K562 (cell line): ENCODE measurements around the gene LBHD2. TPM values are rescaled to one million over a fixed set of nuclear protein-coding genes. Genes with fewer than 3 reads are reported as not detected.

ENCODE experiments used
- ATAC-seq: fragments of 200-7000 bp; cut with Tn5 transposase; 3 replicates; pipeline ENCODE4 v1.9.1; 2020; ENCODE audit warnings: moderate library complexity
- BruUV-seq: library from RNA; stranded (reverse); fragments of 400-500 nt; replicated peaks from 2 replicates; lab custom pipeline; 2021; lab: Mats Ljungman, UMichigan
- CTCF ChIA-PET: fragments of 300-600 bp; formaldehyde crosslinking; extraction: SDS; loops from one replicate; lab custom pipeline; 2021; ENCODE audit warnings: low intra/inter-chr PET ratio; lab: Yijun Ruan, JAX
- POLR2A ChIA-PET: fragments of 300-600, 350-650 bp; sonication (Branson Sonifier 250); formaldehyde crosslinking; extraction: SDS; loops from one replicate; lab custom pipeline; 2021; ENCODE audit warnings: antibody characterized with exemption, inconsistent platforms; lab: Yijun Ruan, JAX
- DNase-seq, 4 experiments: peaks; one replicate each; pipeline versions ENCODE4 v3.0.0 to v3.0.0-alpha.2; 2011 to 2018; ENCODE audit warnings: low spot score in 3 of 4, mixed read lengths in 3 of 4; ENCODE audit errors: extremely low read depth in 1 of 4
- FAIRE-seq: peaks from 2 replicates; lab custom pipeline; 2011; peaks lifted over from hg19 to GRCh38; lab: Jason Lieb, UNC
- H2AFZ ChIP-seq: 2 replicates; pipeline ENCODE4 v1.6.0; 2011; ENCODE audit warnings: low read depth, low read length, control low read depth, inconsistent platforms
- H3K27ac ChIP-seq: fragments of 200-600 bp; 3 replicates; pipeline ENCODE4 v1.8.0; 2011; ENCODE audit warnings: low read depth, mild to moderate bottlenecking, control low read depth, inconsistent platforms, low read length, moderate library complexity, mixed read lengths; ENCODE audit errors: extremely low read depth
- H3K27me3 ChIP-seq, 2 experiments: fragments of 300-600 bp in 1 of 2; 2 replicates in 1 of 2; 3 replicates in 1 of 2; pipeline versions ENCODE4 v1.6.0 to v1.8.0; 2011; ENCODE audit warnings: inconsistent platforms in 2 of 2, low read length in 2 of 2, mild to moderate bottlenecking in 1 of 2, mixed read lengths in 1 of 2, moderate library complexity in 1 of 2; ENCODE audit not compliant: control insufficient read depth in 2 of 2, insufficient read depth in 2 of 2
- H3K36me3 ChIP-seq: fragments of 300-600 bp; 3 replicates; pipeline ENCODE4 v1.8.0; 2011; ENCODE audit warnings: mild to moderate bottlenecking, low read length, inconsistent platforms; ENCODE audit not compliant: control insufficient read depth, insufficient read depth
- H3K4me1 ChIP-seq, 2 experiments: fragments of 200-600 bp in 1 of 2; replicated peaks in 1 of 2; 2 replicates in 1 of 2; 3 replicates in 1 of 2; pipeline versions ENCODE4 v1.5.1 to v1.8.0; 2011; ENCODE audit warnings: inconsistent platforms in 2 of 2, low read length in 2 of 2, mild to moderate bottlenecking in 1 of 2, mixed read lengths in 1 of 2, moderate library complexity in 1 of 2; ENCODE audit not compliant: control insufficient read depth in 2 of 2, insufficient read depth in 2 of 2
- H3K4me2 ChIP-seq: 2 replicates; pipeline ENCODE4 v1.6.1; 2011; ENCODE audit warnings: low read length, control low read depth, inconsistent platforms, mixed read lengths; ENCODE audit not compliant: insufficient read depth
- H3K4me3 ChIP-seq: fragments of 200-600 bp; sonication (generic), shearing (Covaris generic); 2 replicates; pipeline ENCODE4 v1.5.1; 2016; ENCODE audit warnings: control low read depth, inconsistent platforms
- H3K79me2 ChIP-seq: fragments of 200-600 bp; 3 replicates; pipeline ENCODE4 v1.8.0; 2011; ENCODE audit warnings: low read length, inconsistent platforms; ENCODE audit not compliant: control insufficient read depth, insufficient read depth
- H3K9ac ChIP-seq, 2 experiments: 2 replicates each; pipeline versions ENCODE4 v1.6.0 to v1.6.1; 2011; ENCODE audit warnings: low read depth in 2 of 2, low read length in 2 of 2, control low read depth in 1 of 2, inconsistent platforms in 1 of 2, mild to moderate bottlenecking in 1 of 2, mixed read lengths in 1 of 2; ENCODE audit not compliant: insufficient read depth in 1 of 2
- H3K9me1 ChIP-seq: one replicate; pipeline ENCODE4 v1.6.0; 2011; ENCODE audit warnings: inconsistent platforms, mild to moderate bottlenecking, low read length, moderate library complexity; ENCODE audit not compliant: control insufficient read depth, insufficient read depth
- H3K9me3 ChIP-seq: replicated peaks from 2 replicates; pipeline ENCODE4 v1.5.1; 2011; ENCODE audit warnings: low read depth, low read length, inconsistent platforms; ENCODE audit not compliant: control insufficient read depth, insufficient read depth
- H4K20me1 ChIP-seq: replicated peaks from 2 replicates; pipeline ENCODE4 v1.6.1; 2011; ENCODE audit warnings: low read length, inconsistent platforms, mixed read lengths; ENCODE audit not compliant: control insufficient read depth, insufficient read depth
- NFIC ChIP-seq: fragments of 450-650 bp; IDR thresholded peaks from 2 replicates; pipeline ENCODE4 v1.6.1; 2017; ENCODE audit warnings: mild to moderate bottlenecking, inconsistent platforms
- PYGO2 ChIP-seq: fragments of 450-650 bp; IDR thresholded peaks from 2 replicates; pipeline ENCODE4 v1.6.1; 2016; ENCODE audit warnings: mild to moderate bottlenecking, missing genetic modification characterization, moderate library complexity, missing compliant biosample characterization
- ZBTB33 ChIP-seq: sonication (generic); formaldehyde crosslinking; IDR thresholded peaks from 2 replicates; pipeline ENCODE4 v1.8.1; 2023; ENCODE audit warnings: mild to moderate bottlenecking, missing genetic modification reagents
- WGBS: fragments of 100-300 bp; shearing (Covaris generic); methylation state at CpG from one replicate; pipeline ENCODE4 v1.1.6; 2016; ENCODE audit warnings: low coverage, mixed read lengths; ENCODE audit not compliant: insufficient coverage; ENCODE audit errors: missing lambda C conversion rate; 5-methylcytosine and 5-hydroxymethylcytosine counted together
- in situ Hi-C: fragments of 300-500 bp; cut with MboI; formaldehyde crosslinking; loops from 4 replicates; pipeline ENCODE4 v1.15.0; 2018; ENCODE audit warnings: inconsistent platforms, mixed read lengths
- intact Hi-C: fragments of 100-400 bp; cut with micrococcal nuclease; formaldehyde crosslinking; loops from 2 replicates; pipeline ENCODE4 v1.14.2; 2022
- polyA plus RNA-seq, 8 experiments: library from polyadenylated mRNA; depleted of rRNA in 4 of 8; stranded (reverse) in 5 of 8; unstranded in 3 of 8; fragments of >200 nt; fragmentation: Nextera tagmentation in 2 of 8; fragmentation: Illumina TruSeq in 1 of 8; extraction: Ambion mirVana in 2 of 8; extraction: Trizol in 1 of 8; gene quantifications; 2 replicates each; pipeline versions ENCODE4 v1.2.1 to v1.2.3, GENCODE V29; 2011 to 2014; ENCODE audit warnings: inconsistent platforms in 1 of 8, missing spikeins in 1 of 8
- total RNA-seq, 7 experiments: library from RNA; depleted of rRNA in 6 of 7; stranded (reverse); fragments of >200 nt in 6 of 7; fragmentation: Illumina TruSeq in 2 of 7; extraction: Trizol in 2 of 7; gene quantifications; 2 replicates each; pipeline versions ENCODE4 v1.2.1 to v1.2.3, GENCODE V29; 2011 to 2021; ENCODE audit warnings: low replicate concordance in 1 of 7

Gene LBHD2
- total and polyA plus RNA-seq, 9 of the 15 experiments (the other 6 are each of a cell fraction or from before 2014, with no cell fraction given) = not detected

- DNase-seq = no peak
- H3K27ac ChIP-seq = no peak overlapping the region
- H3K4me3 ChIP-seq = no peak overlapping the region
- POLR2A ChIA-PET = interaction anchor here (0.6 to 1.3 kb wide), 4 partner anchors 72 to 569 kb away, joined by 3 read pairs; no protein-coding TSS in a partner anchor
- no peak; the same call in 2 of the 3 replicates for ATAC-seq
- intact Hi-C loops = no loop called here
- H2AFZ ChIP-seq = no peak overlapping the region
- H3K79me2 ChIP-seq = no peaks in the 10 kb centered on the region
- BruUV-seq = no TSS peak
- FAIRE-seq = no peak
- H3K9ac ChIP-seq = peak overlapping the region in 1 of 2 experiments; percentile 52; a peak in 2 of 4 replicates
- 16% methylated on average over 12 of the region's 22 CpGs for WGBS
- peaks cover 0 to 6% of the 10 kb centered on the region in 2 experiments; a peak in 2 of 5 replicates for H3K27me3 ChIP-seq
- no peaks in the 10 kb centered on the region for H3K36me3 ChIP-seq
- no peaks in the 10 kb centered on the region for H3K9me1 ChIP-seq
- TF ChIP-seq NFIC (peak; percentile 78), PYGO2 (no peak), ZBTB33 (CRISPR knock-in tag) (peak; percentile 70; the same call in 1 of the 2 replicates)
- TF ChIP-seq, all 486 proteins: peak for 2
- no peak overlapping the region for H3K4me2 ChIP-seq
- in situ Hi-C loops = no loop called here
- CTCF ChIA-PET = no interaction called here
- peaks cover 0 to 39% of the 10 kb centered on the region in 2 experiments; a peak in 3 of 5 replicates for H3K4me1 ChIP-seq
- no peaks in the 10 kb centered on the region for H4K20me1 ChIP-seq
- H3K9me3 ChIP-seq = no peaks in the 10 kb centered on the region
Measured at GRCh38 chr14:103068351-103069073, 15.5 kb upstream of the LBHD2 start.
